Bronchial epithelial cell (primary cell): ENCODE results near the gene USP35. TPM values are rescaled to one million over a fixed set of nuclear protein-coding genes. Genes with fewer than 3 reads are reported as not detected.

Experiments
- DNase-seq: peaks from one replicate; pipeline ENCODE4 v3.0.0-alpha.2; 2010; ENCODE audit warnings: low read depth
- FAIRE-seq: peaks from 2 replicates; lab custom pipeline; 2011; peaks lifted over from hg19 to GRCh38; lab: Jason Lieb, UNC
- H3K27me3 ChIP-seq: 2 replicates; pipeline ENCODE4 v1.5.1; 2011; ENCODE audit warnings: low read length; ENCODE audit not compliant: control insufficient read depth, insufficient read depth
- H3K36me3 ChIP-seq: 2 replicates; pipeline ENCODE4 v1.5.1; 2011; ENCODE audit warnings: low read length; ENCODE audit not compliant: control insufficient read depth, insufficient read depth
- H3K4me3 ChIP-seq: 2 replicates; pipeline ENCODE4 v1.5.1; 2011; ENCODE audit warnings: mild to moderate bottlenecking, low read depth, low read length, control low read depth
- CTCF ChIP-seq: IDR thresholded peaks from 2 replicates; pipeline ENCODE4 v1.5.1; 2011; ENCODE audit warnings: mild to moderate bottlenecking, moderate library complexity, low read length, control low read depth, inconsistent platforms; ENCODE audit not compliant: insufficient read depth, severe bottlenecking
- total RNA-seq: library from RNA; depleted of rRNA; stranded (reverse); fragments of >200 nt; gene quantifications from 2 replicates; pipeline ENCODE4 v1.2.1, GENCODE V29; 2014

Gene USP35
- total RNA-seq, 1 donor from 2014 or later = 3.7 TPM

- no peak for DNase-seq
- FAIRE-seq = no peak
- Histone ChIP-seq H3K4me3 (no peak overlapping the region), H3K36me3 (no peaks in the 10 kb centered on the region), H3K27me3 (no peaks in the 10 kb centered on the region)
- no peak for TF ChIP-seq CTCF
Observed at GRCh38 chr11:78207532-78208256, 19.0 kb downstream of the USP35 start.

DNA sequence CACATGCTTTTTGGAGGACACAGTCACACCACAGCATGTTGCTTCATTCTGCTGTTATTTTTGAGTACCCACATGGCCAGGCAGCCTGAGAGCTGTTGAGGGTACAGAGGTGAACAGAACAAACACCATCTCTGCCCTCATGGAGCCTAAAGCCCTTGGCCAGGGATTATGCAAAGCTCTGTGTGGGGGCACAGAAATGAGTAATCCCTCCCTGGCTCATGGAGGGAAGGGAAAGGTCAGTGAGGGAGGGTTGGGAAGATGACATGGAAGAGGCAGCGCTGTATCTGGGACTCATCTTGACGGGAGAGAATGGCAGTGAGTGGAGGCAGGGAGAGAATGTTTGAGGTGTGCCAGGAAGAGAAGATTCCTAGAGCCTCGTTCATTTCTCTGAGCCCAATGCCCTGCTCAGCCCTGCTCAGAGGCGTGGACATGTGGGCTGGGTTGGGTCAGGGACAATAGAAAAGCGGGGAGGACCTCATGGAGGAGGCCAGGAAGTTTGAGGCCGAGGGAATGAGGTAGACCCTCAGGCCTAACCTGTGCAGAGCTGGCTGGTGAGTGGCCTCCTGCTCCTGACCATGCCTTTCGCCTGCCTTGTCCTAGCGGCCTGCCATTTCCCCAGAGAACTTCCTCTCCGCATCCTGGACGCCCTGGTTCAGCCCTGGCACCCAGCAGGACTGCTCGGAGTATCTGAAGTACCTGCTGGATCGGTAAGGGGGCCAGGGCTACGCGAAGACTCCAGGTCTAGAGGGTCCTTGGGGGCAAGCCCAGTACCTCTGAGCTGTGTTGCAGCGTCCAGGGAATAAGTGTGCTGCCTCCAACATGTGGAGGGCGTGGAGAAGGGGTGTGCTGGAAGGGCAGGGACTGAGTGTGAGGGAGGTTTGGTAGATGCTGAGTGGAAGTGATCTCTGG lies 19.8 kb downstream of the USP35 start:
- Histone ChIP-seq H3K4me3 (no peak overlapping the region), H3K36me3 (no peaks in the 10 kb centered on the region), H3K27me3 (no peaks in the 10 kb centered on the region)
- no peak for TF ChIP-seq CTCF
- FAIRE-seq = peak; percentile 50
- DNase-seq = no peak

DNA sequence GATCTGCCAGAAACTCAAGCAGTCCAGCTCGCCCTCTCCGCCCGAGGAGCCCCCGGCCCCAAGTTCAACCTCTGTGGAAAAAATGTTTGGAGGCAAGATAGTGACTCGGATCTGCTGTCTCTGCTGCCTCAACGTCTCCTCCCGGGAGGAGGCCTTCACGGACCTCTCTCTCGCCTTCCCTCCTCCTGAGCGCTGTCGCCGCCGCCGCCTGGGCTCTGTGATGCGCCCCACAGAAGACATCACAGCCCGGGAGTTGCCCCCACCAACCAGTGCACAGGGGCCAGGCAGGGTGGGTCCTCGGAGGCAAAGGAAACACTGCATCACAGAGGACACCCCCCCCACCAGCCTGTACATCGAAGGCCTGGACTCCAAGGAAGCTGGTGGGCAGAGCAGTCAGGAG lies 20.8 kb downstream of the USP35 start:
- no peaks in the 10 kb centered on the region for H3K36me3 ChIP-seq
- H3K4me3 ChIP-seq = no peak overlapping the region
- no peaks in the 10 kb centered on the region for H3K27me3 ChIP-seq
- FAIRE-seq (no peak), DNase-seq (no peak)
- no peak for TF ChIP-seq CTCF

- DNase-seq = no peak
Observed at GRCh38 chr11:78210000-78210608, 21.4 kb downstream of the USP35 start.

DNA sequence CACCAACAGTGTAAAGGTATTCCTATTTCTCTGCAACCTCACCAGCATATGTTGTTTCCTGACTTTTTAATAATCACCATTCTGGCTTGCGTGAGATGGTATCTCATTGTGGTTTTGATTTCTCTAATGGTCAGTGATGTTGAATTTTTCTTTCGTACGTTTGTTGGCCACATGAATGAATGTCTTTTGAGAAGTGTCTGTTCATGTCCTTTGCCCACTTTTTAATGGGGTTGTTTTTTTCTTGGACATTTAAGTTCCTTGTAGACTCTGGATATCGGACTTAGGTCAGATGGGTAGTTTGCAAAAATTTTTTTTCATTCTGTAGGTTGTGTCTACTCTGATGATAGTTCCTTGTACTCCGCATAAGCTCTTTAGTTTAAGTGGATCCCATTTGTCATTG lies 22.8 kb downstream of the USP35 start:
- H3K4me3 ChIP-seq = no peak overlapping the region
- no peak for DNase-seq
- no peak for FAIRE-seq
- no peaks in the 10 kb centered on the region for H3K27me3 ChIP-seq
- TF ChIP-seq CTCF = no peak
- H3K36me3 ChIP-seq = no peaks in the 10 kb centered on the region

More at GRCh38 chr11:78210000-78210608, 21.4 kb downstream of the USP35 start:
- FAIRE-seq = no peak
- Histone ChIP-seq H3K36me3 (no peaks in the 10 kb centered on the region), H3K4me3 (no peak overlapping the region), H3K27me3 (no peaks in the 10 kb centered on the region)
- TF ChIP-seq CTCF = no peak
